Stimulated activated CD4-positive, alpha-beta T cell treated with anti-CD3 and anti-CD28 coated beads, Interleukin-4, amount 100 ng/mL, for 24 hours (primary cell): ENCODE measurements around the gene GASK1A.
"Not testable (repeated sequence)": the region's sequence is repeated elsewhere in the genome, so short reads cannot be mapped to it uniquely, and the experiment has no call there.

Experiments
- DNase-seq: peaks from one replicate; pipeline ENCODE4 v3.0.0-alpha.2; 2020

The GASK1A gene

DNA sequence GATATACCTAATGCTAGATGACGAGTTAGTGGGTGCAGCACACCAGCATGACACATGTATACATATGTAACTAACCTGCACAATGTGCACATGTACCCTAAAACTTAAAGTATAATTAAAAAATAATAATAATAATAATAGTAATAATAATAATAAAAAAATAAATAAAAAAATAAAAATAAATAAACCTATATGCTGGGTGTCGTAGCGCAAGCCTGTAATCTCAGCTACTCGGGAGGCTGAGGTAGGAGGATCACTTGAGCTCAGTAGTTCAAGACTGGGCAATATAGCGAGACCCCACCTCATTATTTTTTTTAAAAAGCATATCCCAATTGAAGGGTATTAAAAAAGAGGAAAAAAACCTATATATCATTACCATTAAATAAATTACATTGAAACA is 91.6 kb downstream of the GASK1A start:
- not testable (repeated sequence) for DNase-seq

DNA sequence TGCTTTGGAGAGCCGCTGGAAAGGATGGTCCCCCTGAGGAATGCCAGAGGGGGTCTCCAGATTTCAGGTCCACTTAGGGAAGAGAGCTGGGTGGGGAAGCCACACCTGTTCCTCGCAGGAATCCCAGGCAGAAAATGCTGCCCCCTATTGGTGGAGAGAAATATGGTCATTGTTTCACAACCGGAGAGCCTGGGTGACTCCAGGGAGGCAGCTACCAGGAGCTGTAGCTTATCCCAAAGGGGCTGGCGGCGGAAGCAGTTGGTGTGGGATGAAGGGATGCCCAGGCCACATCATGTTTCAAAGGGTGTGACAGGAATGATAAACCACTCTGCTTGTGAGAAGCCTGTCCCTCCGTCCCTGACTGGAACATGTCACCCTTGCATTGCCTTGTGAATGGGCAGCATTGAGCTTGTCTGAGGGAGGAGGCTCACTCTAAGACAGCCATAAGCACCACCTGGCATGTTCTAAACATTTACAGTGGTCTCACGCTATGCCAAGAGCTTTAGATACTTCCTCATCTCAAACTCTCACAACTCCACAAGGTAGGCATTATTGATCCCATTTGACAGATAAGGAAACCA is 92.3 kb downstream of the GASK1A start:
- peak; percentile 17 for DNase-seq

DNA sequence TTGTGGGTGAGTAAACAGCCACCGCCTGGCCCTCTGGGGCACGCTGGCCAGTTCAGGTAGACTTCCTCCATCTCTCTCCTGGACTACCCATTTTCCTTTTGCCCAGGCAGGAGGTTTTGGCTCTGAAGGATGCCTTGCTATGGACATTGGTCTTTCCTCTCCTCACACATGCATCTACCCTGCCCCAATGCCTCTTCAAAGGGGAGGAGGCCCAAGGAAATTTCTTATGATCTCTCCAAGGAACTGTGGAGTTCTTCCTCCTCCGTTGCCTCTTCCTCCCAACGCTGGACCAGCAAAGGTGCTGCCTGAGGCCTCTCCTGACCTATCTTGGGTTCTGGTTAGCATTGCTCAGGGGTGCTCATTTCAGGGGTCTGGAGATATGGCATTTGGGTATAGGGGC is 93.2 kb downstream of the GASK1A start:
- DNase-seq, result no peak

DNA sequence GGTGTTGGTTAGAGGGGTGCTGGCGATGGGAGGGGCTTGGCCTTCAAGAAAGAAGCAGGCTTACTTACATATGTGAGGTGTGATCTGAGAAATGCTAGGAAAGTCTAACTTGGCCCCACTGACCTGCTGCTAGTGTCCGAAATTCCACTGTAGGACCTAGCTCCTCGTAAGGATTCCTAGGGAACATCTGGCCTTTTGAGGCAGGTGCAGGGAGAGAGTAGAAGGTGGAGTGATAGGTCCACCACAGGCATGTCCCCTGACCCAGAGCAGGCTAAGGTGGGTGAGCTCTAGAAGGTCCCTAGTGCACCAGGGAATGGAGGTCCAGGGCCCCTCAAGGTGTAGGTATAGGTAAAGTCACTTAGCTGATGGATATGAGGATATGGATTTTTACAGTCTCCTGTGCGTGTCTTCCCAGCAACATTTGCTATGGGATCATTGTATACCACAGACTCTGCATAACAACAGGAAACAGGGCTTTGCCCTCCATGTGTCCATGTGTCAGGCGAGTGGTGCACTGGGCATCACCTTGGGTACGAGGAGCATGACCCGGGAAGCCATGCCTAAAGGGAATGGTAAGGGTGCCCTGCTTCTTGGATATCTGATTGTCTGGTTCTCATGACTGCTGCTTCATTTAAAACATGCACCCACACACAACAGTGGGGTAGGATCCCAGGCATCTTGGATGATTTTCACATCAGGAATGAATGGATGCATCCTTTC is 94.2 kb downstream of the GASK1A start:
- DNase-seq, result no peak

DNA sequence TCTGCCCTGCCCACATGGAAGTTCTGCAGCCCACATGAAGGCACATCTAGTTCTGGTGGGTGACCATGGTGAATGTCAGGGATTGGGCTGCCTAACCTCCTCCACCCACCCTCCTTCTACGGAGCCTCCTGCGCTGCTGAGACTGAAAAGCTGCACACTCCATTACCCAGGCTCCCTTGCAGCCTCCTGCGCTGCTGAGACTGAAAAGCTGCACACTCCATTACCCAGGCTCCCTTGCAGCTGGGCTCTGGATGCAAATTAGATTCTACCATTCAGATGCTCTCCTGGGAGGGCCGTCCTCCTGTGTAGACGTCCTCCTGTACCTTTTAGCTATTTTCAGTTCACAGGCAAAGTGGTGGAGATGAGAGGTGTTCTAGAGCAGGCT is 94.7 kb downstream of the GASK1A start:
- DNase-seq, result no peak

DNA sequence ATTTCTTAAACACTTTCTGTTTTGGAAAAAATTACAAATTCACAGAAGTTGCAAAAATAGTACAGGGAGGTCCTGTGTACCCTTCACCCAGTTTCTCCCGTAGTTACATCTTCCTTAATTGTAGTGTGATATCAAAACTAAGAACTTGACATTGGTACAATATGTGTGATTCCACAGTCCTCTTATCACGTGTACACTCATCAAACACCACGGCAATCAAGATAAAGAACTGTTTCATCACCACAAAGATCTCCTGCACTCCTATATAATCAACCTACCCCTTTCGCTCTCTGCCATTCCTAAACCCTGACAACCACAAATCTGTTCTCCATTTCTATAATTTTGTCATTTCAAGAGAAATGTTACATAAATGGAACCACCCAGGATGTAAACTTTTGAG is 95.4 kb downstream of the GASK1A start:
- no peak for DNase-seq

DNA sequence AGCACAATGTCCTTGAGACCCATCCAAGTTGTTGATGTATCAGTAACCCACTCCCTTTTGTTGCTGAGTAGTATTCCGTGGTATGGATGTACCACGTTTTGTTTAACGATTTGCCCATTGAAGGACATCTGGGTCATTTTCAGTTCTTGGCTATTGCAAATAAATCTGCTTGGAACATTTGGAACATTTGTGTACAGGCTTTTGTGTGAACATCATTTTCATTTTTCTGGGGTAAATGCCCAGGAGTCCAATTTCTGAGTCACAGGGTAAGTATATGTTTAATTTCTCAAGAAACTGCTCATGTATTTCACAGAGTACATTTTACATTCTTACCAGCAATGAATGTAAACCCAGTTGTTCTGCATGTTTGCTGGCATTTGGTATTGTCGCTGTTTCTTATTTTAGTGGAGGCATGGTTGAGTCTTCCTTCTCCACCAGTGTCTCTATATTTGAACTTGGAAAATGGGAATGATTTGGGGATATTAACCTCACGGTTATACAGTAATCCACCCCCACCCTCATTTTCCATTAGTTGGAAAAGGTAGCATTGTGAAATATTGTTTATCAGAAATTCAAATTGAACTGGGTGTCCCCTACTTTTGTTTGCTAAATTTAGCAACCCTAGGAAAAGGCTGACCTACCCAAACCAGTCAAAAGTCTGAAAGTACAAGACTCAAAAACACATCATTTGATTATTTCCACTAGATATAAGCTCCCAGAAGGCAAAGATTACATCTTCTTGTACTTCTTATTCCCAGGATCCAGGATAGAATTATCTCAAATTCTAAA is 96.0 kb downstream of the GASK1A start:
- no peak for DNase-seq

DNA sequence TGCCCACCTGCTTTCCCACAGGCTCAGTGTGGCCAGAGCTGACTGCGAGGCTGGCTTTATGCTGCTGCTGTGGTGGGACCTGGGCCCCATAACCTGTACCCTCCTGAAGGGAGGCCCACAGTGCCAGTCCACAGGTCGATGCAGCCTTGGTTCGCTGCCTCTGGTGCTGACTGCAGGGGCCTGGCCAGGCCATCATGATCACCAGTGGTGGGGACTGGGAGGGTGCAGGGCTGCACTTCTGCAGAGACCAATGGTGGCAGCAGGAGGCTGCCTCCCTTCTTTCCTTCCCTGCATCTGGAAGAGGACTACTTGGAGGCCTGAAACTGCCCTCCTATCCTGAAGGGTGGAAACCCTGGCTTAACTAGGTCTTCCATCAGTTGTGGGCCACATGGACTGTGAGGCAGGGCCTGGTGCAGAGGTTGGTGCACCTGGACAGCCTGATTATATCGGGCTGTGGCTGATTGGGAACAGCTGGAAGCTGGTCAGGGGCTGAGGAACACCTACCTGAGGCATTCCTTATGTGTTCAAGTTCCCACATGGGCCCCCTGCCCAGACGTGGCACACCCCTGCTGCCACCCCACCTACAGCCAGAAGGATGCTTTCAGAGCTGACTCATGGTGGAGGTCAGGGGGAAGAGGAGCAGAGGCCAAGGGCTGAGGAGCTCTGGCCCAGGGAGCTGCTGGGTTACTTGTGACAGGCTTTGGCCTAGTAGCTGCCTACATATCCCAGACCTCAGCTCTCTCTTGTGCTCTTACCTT is 97.0 kb downstream of the GASK1A start:
- DNase-seq, result no peak

DNA sequence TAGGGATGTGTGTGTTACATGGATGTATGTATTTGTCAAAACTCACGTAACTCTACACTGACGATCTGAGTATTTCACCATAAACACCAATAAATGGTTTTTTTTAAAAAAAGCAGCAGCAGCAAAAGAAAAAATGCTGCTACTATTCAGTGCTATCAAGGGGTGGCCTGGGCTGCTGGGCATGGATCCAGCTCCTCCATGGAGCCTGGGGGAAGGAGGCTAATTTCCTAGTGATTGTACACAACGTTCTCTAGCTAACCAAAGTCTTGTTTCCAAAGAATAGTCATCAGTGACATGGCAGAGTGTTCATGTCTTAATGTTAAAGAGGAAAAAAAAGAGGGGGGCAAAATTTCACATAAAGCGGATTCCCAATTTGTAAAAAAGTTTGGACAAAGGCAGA is 97.7 kb downstream of the GASK1A start:
- DNase-seq, result no peak

DNA sequence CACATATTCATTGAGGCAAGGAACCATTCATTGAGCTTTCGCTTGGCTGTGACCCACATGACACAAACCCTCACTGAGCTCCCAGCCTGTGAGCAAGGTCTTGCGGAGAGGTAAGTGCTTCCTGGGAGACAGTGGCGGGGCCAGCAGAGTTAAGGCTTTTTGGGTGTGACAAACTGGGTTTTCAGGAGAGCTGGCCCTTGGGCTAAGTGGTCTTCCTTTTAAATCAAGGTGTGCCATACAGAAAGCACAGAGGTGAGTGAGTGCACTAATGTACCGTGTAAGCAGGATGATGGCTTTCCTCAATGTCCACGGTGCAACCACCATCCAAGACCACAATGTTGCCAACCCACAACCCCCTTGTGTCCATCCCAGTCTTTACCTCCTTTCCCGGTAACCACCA is 98.2 kb downstream of the GASK1A start:
- no peak for DNase-seq

DNA sequence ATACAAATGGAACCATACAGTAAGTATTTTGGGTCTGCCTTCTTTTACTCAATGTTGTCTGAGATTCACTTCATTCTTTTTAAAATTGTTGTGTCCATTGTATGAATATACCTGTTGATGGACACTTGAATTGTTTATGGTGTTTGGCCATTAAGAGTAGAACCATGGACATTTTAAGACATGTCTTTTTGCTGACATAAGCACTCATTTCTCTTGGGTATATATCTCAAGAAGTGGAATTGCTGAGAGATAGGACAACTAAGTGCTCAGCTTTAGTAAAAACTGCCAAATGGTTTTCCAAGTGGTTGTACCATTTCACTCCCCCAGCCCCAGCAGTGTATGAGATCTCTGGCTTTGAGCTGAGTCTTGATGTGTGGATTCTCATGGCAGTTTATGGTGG is 98.6 kb downstream of the GASK1A start:
- DNase-seq, result no peak

DNA sequence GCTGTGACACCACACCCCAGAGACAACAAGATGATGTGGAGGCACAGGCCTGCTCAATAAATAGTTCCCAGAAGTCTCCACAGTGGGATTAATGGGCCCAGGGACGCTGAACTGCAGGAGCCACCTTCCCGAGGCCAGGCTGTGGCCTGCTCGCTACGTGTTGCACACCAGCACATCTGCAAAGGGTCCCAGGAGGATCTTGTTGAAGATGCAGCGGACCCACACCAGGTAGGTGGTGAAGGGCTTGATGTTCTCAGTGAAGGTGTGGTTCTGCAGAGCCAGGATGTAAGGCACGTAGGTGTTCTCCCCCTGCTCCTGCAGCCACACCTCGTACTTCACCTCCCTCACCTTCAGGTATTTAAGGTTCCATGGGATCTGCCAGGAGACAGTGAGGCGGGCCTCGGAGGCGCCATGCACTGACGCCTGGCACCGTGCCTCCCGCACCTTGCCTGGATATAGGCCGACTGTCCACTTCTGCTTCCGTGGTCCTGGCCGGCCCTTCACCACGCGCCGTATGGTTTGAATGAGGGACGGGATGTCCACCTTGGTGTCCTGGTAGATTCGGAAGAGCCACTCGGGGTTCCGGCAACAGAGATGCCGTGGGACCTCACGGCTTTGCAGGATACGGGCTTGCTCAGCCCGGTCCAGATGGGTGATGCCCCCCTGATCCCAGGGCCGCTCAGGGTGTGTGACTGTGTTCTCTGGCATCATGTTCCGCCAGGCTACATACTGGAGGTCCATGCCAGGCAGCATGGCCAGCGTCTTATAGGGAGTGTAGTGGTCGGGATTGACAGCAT is 100.6 kb downstream of the GASK1A start:
- DNase-seq, result no peak

DNA sequence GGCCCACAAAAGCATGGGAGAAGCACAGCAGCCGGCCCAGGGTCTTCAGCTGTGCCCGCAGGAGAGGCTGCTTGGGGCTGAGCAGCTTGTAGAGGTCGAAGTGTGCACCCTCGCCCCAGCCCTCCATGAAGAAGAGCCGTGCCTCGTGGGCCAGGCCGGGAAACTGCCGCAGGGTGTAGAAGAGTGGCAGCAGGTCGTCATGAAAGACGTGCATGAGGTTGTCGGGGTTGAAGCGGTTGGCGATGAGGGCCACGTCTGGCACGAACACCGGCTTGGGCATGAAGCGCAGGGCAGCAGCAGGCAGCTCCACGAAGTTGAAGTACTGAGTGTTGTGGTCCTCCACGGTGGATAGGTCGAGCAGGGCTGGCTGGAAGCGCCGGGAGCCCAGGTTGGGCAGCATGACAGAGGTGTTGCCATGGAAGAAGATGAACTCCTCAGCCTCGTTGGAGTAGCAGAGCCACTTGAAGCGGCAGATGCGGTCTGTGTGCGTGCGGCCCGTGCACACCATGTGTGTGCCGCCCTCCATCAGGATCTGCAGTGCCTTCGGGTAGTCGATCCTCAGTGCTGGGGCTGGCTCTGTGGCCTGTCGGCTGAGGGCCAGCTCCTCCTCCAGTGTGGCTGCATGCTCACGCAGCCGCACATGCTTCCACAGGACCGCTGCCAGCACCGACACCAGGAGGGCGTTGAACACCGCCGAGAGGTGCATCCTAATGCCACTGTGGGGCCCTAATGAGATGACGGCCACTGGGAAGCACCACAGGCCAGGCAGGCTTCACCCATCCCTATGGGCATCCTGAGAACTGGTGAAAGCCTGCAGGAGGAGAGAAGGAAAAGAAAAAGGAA is 101.8 kb downstream of the GASK1A start:
- no peak for DNase-seq

DNA sequence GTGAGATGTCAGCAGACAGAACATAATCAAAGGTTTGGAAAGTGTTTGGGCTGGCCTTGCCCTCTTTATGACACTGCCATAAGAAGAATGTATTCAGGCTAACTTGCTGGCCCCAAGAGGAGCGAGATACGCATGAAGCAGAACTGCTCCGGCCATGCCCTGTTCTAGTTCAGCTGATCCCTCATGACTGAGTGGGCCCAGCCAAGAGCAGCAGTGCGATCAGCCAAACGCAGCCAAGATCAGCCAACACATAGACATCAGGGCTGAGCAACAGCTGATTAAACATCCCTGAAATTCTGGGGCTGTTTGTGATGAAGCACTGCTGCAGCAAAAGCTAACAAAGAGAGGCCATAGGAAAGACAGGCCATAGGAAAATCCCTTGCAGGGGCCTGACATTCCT is 102.7 kb downstream of the GASK1A start:
- DNase-seq, result no peak

DNA sequence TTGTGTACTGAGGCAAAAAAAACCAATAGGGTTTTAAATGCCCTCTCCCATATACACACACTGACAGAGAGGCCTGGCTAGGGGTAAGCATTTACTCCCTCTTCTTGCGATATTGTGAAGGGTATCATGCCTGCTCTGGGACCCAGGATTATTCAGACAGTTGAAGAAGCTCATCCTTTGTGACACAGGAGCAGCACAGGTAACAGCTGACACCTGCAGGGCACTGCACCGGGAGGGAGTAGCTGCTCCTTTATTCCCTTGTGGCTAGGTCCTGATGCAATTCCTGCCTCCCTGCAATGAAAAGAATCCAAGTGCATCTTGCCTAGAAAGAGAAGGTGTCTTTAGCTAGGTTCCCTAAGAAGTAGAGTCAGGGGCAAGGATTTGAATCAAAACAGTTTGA is 103.3 kb downstream of the GASK1A start:
- no peak for DNase-seq

DNA sequence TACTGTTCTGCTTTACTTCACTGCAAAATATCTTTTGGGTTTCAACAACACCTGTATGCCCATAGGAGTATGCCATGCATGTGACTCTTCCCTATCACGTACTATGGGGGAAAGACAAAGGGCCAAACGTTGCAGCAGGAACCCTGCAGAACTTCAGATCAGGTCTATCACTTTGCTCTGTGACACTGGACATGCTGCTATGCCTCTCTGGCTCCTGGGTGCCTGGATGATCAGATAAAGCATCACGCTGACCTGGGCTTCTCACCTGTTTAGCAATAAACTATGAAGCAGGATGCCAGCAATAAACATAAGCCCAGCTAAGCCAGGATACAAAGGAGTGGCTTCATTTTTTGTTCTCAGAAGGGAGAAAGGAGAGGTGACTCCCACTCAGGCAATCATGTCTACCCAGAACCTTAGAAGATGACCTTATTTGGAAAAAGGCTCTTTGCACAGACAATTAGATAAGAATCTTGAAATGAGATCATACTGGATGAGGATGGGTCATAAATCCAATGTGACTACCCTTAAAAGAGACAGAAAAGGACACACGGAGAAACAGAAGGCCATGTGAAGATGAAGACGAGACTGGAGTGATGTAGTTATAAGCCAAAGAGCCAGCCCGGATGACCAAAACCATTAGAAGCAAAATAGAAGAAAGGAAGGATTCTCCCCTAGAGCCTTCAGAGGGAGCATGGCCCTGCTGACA is 107.5 kb downstream of the GASK1A start:
- no peak for DNase-seq

DNA sequence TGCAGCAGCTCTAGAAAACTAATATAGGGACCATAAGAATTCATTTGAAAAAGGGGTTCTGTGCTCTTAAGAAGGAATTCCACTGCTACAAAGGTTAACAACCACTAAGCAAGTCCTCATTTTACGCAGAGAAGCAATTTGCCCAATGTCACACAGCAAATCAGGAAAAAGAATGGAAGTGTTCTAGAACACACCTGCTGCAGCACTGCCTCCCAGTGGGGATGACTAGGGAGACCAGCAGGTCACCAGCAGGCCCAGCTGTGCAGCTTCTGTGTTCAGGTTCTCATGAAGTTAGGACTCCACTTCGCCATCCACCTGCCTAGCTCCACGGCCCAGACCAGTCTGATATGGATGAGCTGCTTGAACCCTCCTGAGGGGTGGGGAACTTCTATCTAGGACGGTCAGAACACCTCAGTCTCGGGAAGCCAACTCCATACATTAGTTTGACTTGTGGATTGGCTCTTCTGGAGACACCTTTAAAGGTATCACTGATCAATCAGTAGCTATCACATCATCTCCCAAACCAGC is 108.2 kb downstream of the GASK1A start:
- no peak for DNase-seq

DNA sequence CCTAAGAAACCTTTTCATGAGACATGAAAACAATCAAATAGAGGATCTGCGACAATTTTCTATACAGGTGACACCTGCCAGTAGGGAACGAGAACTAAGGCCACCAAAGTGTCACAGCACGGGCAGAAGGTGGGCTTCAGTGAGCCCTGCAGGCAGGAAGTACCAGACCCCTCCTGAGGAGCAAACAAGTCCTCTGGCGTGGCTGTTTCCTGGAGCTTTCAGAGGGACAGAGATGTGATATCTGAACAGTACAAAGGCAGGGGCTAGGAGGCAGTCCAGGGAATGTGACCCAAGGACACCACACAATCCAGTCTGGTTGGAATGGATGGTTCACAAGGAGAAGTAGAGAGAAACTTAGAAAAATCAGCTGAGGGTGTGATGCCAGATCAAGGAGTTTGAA is 110.0 kb downstream of the GASK1A start:
- DNase-seq, result no peak

DNA sequence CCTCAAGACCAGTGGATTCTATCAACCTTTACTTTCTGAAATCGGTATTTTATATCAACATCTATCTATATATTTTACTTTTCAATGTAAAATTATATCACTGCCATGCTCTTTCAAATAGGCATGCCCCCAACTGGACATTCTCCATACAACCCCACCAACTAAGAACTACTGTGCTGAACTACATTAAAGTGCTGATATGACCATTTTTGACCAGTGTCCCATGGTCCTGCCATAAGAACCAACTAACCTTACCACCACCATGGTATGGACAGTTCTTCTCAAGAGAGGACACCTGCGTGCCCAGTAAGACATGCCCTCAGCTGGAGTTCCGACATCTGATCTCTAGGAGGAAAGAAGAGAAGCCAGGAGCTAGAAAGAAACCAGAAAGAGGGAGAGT is 111.1 kb downstream of the GASK1A start:
- DNase-seq, result no peak

DNA sequence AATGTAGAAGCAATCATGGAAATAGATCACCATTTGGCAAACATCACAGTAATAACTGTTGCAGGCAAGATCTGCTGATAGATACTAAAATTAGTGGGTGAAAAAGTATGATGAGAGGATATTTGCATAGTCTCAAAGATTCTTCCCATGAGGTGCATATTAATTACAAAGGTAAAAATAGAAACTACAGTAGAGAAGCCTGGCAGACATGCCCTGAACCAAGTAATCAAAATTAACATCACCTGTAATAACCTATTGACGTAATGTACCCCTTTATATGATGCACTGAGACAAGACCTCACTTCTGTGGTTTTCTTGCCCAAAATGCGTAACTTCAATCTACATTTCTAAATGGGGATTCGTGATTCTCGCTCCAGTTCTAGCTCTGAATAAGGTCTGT is 112.4 kb downstream of the GASK1A start:
- no peak for DNase-seq

DNA sequence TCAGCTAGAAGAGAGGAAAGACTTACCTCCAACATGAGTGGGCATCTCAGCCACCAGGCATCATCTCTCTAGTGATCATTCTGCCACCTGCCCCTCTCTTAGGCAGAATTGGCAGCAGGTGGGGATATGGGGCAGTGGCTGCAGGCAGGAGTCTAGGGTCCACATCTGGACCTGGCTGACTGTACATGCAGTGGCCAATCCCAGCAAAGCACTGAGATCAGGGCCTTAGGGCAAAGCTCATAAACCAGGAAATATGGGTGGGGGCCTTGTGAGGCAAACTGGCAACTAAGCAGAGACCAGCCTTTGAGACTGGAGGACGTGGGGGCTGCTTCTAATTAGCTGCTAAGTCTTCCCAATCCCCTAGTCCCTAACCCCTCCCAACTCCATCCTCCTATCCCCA is 113.9 kb downstream of the GASK1A start:
- DNase-seq, result no peak
